ENCODE results near the gene SPATA32.

Gene SPATA32

DNA sequence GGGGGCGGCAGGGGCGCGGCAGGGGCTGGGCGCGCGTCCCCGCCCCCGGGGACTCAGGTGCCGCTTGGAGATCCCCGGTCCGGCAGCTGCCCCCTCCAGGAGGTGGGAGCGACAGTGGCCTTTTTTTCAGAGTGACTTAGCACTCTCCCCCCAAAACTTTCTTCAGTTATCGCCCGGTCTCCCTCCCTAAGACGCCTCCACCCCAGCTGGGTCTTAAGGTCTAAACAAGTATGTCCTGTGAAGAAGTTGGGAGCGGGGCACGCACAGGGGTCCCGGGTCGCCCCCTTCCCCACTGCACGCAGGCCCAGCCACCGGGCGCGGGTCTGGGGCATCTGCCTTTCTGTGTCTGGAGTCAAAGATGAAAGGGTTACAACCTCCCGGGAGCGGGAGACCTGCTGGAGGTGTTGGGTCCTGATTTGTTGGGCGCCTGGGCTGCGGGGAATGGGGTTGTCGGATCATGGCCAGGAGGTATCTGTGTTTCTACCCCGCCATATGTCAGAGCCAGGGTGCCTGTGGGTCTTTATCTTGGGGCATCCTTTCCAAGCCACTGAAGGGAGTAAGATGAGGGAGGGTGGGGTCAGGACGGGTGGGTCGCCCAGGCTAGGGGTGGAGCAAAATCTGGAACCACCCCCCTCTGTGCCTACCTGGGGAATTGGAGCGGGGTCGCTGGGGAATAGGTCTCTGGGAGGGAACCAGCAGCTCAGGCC, 39.5 kb downstream of the SPATA32 start:
- Histone ChIP-seq H3K27me3 (ENCODE audit: control insufficient read depth, insufficient read depth, low read length) (peaks cover 40% of the 10 kb centered on the region), H3K9me3 (ENCODE audit: control insufficient read depth, insufficient read depth, low read length) (no peaks in the 10 kb centered on the region), H3K4me1 (ENCODE audit: control insufficient read depth, insufficient read depth, low read length) (peaks cover 2% of the 10 kb centered on the region), H3K9ac (ENCODE audit: low read depth, low read length) (no peak overlapping the region), H3K36me3 (ENCODE audit: control insufficient read depth, insufficient read depth, low read length) (no peaks in the 10 kb centered on the region), H3K4me3 (ENCODE audit: low read depth, low read length) (peak overlapping the region; percentile 66)

GRCh38 chr17:45222014-45222288, 39.9 kb downstream of the SPATA32 start:
- Histone ChIP-seq H3K9me3 (ENCODE audit: control insufficient read depth, insufficient read depth, low read length) (no peaks in the 10 kb centered on the region), H3K27me3 (ENCODE audit: control insufficient read depth, insufficient read depth, low read length) (peaks cover 40% of the 10 kb centered on the region), H3K4me1 (ENCODE audit: control insufficient read depth, insufficient read depth, low read length) (peaks cover 2% of the 10 kb centered on the region), H3K4me3 (ENCODE audit: low read depth, low read length) (peak overlapping the region; percentile 66), H3K9ac (ENCODE audit: low read depth, low read length) (no peak overlapping the region), H3K36me3 (ENCODE audit: control insufficient read depth, insufficient read depth, low read length) (no peaks in the 10 kb centered on the region)

DNA sequence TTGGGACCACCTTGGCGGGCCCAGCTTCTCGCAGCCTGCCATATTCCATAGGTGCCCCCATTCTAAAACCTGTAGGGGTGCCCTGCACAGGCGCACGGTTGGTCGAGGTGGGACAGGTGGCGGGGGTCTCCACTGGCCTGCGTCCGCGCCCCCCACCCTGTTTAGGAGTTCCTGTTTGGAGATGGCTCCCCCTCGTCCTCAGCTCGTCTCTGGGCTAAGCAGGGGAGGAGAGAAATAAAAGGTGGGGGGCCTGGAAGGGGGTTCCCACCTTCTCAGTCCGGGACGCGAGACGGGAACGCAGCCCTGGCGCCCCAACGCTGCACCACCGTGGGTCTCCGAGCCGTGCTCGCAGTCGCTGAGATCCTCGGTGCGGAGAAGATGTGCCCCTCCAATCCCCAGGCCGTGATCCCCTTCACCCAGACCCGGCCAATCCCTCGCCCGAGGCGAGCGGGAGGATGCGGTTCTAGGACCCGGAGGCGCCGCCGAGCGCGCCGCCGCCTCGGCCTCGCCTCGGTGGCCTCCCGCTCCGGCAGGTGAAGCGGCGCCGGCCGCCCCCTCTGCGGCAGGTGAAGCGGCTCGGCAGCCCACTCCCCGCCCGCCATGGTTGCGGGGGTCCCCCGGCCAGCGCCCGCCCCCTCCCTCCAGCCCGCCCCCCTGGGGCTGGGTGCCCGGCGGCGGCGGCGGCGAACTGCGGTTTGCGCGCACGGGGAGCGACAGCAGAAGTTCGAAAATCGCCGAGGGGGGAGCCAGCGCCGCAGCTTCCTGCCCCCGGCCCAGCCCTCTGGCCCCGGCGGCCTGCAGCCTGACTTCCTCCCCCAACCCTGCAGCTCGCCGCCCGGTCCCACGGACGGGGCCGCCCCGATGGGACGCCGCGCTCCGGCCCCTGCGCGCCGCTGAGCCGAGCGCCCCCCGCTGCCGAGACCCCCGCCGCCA, 40.5 kb downstream of the SPATA32 start, which contains the start of gene FMNL1:
FMNL1 (plus strand) TSS at position 805 of the 933 bp plus-strand sequence. CDS start 240 bp downstream, outside the sequence.
- H3K9ac ChIP-seq (ENCODE audit: low read depth, low read length) = peak within 1 kb of the TSS; percentile 47
- H3K36me3 ChIP-seq (ENCODE audit: control insufficient read depth, insufficient read depth, low read length) = no peaks in the 10 kb centered on the region
- H3K9me3 ChIP-seq (ENCODE audit: control insufficient read depth, insufficient read depth, low read length) = no peaks in the 10 kb centered on the region
- peak within 1 kb of the TSS; percentile 66 for H3K4me3 ChIP-seq (ENCODE audit: low read depth, low read length)
- H3K4me1 ChIP-seq (ENCODE audit: control insufficient read depth, insufficient read depth, low read length) = peaks cover 2% of the 10 kb centered on the region
- peaks cover 40% of the 10 kb centered on the region for H3K27me3 ChIP-seq (ENCODE audit: control insufficient read depth, insufficient read depth, low read length)

DNA sequence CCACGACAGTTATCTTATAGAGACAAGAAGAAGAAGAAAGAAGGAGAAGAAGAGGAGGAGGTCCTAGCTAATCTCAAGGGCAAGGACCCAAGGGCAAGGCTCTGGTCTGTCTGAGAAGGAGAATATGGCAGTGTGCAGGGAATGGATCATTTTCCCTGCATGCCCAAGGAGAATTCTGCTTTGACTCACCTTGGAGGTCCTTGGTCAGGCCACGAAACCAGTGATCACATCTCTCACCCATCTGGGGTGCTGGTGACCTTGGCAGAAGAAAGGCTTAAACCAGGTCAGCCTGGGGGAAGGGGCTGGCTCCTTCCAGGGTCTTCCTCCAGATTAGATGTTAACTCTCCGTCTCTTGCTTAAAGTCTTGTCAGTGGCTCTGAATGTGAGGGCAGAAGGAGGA, 41.8 kb downstream of the SPATA32 start:
- Histone ChIP-seq H3K4me1 (ENCODE audit: control insufficient read depth, insufficient read depth, low read length) (peaks cover 2% of the 10 kb centered on the region), H3K36me3 (ENCODE audit: control insufficient read depth, insufficient read depth, low read length) (no peaks in the 10 kb centered on the region), H3K27me3 (ENCODE audit: control insufficient read depth, insufficient read depth, low read length) (peaks cover 40% of the 10 kb centered on the region), H3K9me3 (ENCODE audit: control insufficient read depth, insufficient read depth, low read length) (no peaks in the 10 kb centered on the region), H3K4me3 (ENCODE audit: low read depth, low read length) (no peak overlapping the region), H3K9ac (ENCODE audit: low read depth, low read length) (no peak overlapping the region)

- no peaks in the 10 kb centered on the region for H3K36me3 ChIP-seq (ENCODE audit: control insufficient read depth, insufficient read depth, low read length)
- H3K9ac ChIP-seq (ENCODE audit: low read depth, low read length) = no peak overlapping the region
- H3K9me3 ChIP-seq (ENCODE audit: control insufficient read depth, insufficient read depth, low read length) = no peaks in the 10 kb centered on the region
- peaks cover 2% of the 10 kb centered on the region for H3K4me1 ChIP-seq (ENCODE audit: control insufficient read depth, insufficient read depth, low read length)
- no peak overlapping the region for H3K4me3 ChIP-seq (ENCODE audit: low read depth, low read length)
- H3K27me3 ChIP-seq (ENCODE audit: control insufficient read depth, insufficient read depth, low read length) = peaks cover 37% of the 10 kb centered on the region
Measured at GRCh38 chr17:45218895-45219661, 42.8 kb downstream of the SPATA32 start.
